HG03039 (cell line): ENCODE data around the gene OTUB2.
"Not testable (repeated sequence)": the region's sequence is repeated elsewhere in the genome, so short reads cannot be mapped to it uniquely, and the experiment has no call there.

ENCODE experiments used
- ATAC-seq: cut with Tn5 transposase; IDR thresholded peaks from one replicate; pipeline ENCODE4 v1.9.1; 2021; ENCODE audit warnings: mild to moderate bottlenecking, moderate library complexity; ENCODE audit not compliant: unreplicated experiment

Gene OTUB2

GRCh38 chr14:94052662-94053061, 26.5 kb downstream of the OTUB2 start:
- ATAC-seq = no peak

GRCh38 chr14:94054401-94054800, 28.3 kb downstream of the OTUB2 start:
- ATAC-seq = no peak

GRCh38 chr14:94054936-94055335, 28.8 kb downstream of the OTUB2 start:
- no peak for ATAC-seq

- no peak for ATAC-seq
These were observed 30.6 kb downstream of the OTUB2 start for GRCh38 chr14:94056579-94057308.

GRCh38 chr14:94058128-94058673, 32.1 kb downstream of the OTUB2 start:
- no peak for ATAC-seq

GRCh38 chr14:94058674-94059138, 32.6 kb downstream of the OTUB2 start:
- ATAC-seq = no peak

GRCh38 chr14:94059998-94060397, 33.9 kb downstream of the OTUB2 start:
- no peak for ATAC-seq

- no peak for ATAC-seq
These were observed 36.3 kb downstream of the OTUB2 start for GRCh38 chr14:94062344-94062940.

- no peak for ATAC-seq
These were observed 40.0 kb downstream of the OTUB2 start for GRCh38 chr14:94066089-94066676.

GRCh38 chr14:94072076-94072475, 45.9 kb downstream of the OTUB2 start:
- not testable (repeated sequence) for ATAC-seq

GRCh38 chr14:94074534-94074933, 48.4 kb downstream of the OTUB2 start:
- no peak for ATAC-seq

GRCh38 chr14:94075008-94075407, 48.9 kb downstream of the OTUB2 start:
- no peak for ATAC-seq

- ATAC-seq = no peak
These were observed 51.1 kb downstream of the OTUB2 start for GRCh38 chr14:94077111-94077821.

- ATAC-seq = no peak
These were observed 51.7 kb downstream of the OTUB2 start for GRCh38 chr14:94077823-94078222.

GRCh38 chr14:94079891-94080620, 53.9 kb downstream of the OTUB2 start:
- ATAC-seq = no peak

GRCh38 chr14:94080621-94081385, 54.7 kb downstream of the OTUB2 start, which contains the start of the genes DDX24 and IFI27L1:
Gene DDX24, minus strand, starts transcription at chr14:94081202. Its CDS starts 1,460 bp downstream, at chr14:94079742.
Gene IFI27L1, plus strand, starts transcription at chr14:94081310. Its CDS starts 15,628 bp downstream, at chr14:94096938.
- ATAC-seq = peak; percentile 94

- ATAC-seq = peak; percentile 28
These were observed 55.3 kb downstream of the OTUB2 start for GRCh38 chr14:94081386-94081820.

- no peak for ATAC-seq
These were observed 61.8 kb downstream of the OTUB2 start for GRCh38 chr14:94087891-94088290.

- ATAC-seq = no peak
These were observed 62.4 kb downstream of the OTUB2 start for GRCh38 chr14:94088516-94088915.
